ENCODE results near the gene TMTC4.
A peak's percentile ranks its signal among the peaks of the same experiment; 100 is the strongest.
"Not testable (repeated sequence)": the region's sequence is repeated elsewhere in the genome, so short reads cannot be mapped to it uniquely, and the experiment has no call there.

The TMTC4 gene, protein sequence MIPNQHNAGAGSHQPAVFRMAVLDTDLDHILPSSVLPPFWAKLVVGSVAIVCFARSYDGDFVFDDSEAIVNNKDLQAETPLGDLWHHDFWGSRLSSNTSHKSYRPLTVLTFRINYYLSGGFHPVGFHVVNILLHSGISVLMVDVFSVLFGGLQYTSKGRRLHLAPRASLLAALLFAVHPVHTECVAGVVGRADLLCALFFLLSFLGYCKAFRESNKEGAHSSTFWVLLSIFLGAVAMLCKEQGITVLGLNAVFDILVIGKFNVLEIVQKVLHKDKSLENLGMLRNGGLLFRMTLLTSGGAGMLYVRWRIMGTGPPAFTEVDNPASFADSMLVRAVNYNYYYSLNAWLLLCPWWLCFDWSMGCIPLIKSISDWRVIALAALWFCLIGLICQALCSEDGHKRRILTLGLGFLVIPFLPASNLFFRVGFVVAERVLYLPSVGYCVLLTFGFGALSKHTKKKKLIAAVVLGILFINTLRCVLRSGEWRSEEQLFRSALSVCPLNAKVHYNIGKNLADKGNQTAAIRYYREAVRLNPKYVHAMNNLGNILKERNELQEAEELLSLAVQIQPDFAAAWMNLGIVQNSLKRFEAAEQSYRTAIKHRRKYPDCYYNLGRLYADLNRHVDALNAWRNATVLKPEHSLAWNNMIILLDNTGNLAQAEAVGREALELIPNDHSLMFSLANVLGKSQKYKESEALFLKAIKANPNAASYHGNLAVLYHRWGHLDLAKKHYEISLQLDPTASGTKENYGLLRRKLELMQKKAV

DNA sequence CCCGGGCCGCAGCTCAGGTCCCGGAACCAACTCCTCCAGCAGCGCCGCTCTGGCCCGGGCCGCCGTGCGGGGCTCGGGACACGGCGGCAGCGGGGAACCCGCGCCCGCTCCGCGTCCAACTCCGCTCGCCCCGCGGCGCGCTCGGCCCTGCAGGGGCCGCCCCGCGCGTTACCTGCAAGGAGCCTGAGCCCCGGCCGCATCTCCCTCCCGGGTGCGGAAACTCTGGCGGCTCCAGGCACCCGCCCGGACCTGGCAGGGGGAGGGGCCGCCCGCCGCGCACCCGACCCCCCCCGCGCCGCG lies at the start of gene TMTC4:
Gene TMTC4, minus strand, starts transcription at position 224 of the 300 bp plus-strand sequence. CDS start 4,433 bp downstream, outside the sequence.
- DNase-seq (ENCODE audit: low spot score): no peak

DNA sequence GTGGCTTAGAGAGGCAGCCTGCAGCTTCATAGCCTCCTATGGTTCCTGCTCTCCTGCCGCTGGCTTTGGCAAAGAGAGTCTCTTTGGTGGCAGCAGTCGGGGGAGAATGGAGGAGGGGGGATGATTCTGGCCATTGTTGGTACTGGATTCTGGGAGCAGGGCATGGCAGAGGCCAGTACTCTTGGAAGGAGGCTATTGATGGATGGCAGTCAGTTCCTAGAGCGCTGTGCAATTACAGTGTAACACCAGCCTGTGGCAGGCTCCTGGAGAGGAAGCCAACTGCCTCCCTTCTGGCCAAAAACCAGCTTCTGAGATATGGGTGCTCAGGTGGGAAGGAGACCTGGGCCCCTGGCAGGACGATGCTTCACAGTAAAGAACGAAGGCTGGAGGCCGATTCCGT lies 47.9 kb upstream of the TMTC4 start:
- DNase-seq (ENCODE audit: low spot score): no peak

- peak; percentile 62 for DNase-seq (ENCODE audit: low spot score)
Observed at GRCh38 chr13:100721885-100722512, 47.4 kb upstream of the TMTC4 start.

DNA sequence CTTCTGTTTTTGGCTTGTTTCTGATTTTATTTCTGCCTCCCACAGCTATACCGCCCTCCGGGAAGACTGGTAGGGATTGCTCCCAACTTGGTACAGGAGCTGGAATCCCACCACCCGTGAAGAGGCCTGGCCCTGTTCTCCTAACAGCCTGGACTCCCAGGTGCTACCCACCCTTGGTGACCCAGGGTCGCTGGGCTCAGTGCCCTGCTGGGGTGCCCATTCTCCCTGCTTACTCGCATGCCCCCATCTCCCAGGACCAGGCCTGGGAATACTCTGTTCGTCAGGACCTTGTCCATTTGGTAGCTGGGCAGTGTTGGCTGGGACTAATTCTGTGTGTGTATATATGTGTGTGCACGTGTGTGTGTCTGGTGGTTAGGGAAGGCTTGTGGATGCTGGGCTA lies 41.0 kb upstream of the TMTC4 start:
- DNase-seq (ENCODE audit: low spot score): no peak

- no peak for DNase-seq (ENCODE audit: low spot score)
Observed at GRCh38 chr13:100714478-100714877, 39.9 kb upstream of the TMTC4 start.

DNA sequence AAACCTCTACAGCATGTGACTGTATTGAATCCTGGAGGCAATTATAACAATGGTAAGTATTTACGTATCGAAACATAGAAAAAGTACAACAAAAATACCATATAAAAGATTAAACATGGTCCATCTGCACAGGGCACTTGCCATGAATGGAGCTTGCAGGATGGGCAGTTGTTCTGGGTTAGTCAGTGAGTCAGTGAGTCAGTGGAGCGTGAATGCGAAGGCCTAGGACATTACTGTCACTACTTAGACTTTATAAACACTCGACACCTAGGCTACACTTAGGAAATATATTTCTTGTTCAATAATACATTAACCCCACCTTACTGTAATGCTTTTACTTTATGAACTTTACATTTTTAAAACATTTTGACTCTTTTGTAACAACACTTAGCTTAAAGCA lies 35.6 kb upstream of the TMTC4 start:
- no peak for DNase-seq (ENCODE audit: low spot score)

DNA sequence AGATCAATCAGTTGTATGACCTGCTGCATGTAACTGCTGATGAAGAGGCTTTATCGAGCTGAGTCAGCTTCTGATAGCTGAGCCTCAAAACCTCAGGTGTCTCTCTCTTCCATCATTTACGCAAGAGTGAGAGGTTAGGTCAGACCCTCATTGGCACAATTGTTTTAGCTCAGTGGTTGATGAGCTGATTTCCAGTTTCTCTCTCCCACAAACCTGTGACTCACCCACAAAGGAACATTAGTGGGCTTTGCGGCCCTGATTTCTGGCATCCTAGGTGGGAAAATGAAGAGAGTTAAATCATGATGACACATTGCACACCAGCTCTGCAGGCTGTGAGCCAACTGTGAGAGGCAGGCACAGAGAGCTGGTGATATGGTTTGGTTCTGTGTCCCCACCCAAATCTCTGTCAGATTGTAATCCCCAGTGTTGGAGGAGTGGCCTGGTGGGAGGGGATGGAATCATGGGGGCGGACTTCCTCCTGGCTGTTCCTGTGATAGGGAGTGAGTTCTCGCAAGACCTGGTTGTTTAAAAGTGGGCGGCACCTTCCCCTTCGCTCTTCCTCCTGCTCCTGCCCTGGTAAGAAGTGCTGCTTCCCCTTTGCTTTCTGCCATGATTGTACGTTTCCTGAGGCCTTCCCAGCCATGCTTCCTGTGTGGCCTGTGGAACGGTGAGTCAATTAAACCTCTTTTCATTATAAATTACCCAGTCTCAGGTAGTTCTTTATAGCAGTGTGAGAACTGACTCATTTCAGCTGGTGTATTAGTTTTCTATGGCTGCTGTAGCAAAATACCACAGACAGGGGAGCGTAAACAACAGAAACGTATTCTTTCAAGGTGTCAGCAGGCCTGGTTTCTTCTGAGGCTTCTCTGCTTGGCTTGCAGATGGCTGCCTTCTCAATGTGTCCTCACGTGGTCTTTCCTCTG lies 33.5 kb upstream of the TMTC4 start:
- DNase-seq (ENCODE audit: low spot score): no peak

DNA sequence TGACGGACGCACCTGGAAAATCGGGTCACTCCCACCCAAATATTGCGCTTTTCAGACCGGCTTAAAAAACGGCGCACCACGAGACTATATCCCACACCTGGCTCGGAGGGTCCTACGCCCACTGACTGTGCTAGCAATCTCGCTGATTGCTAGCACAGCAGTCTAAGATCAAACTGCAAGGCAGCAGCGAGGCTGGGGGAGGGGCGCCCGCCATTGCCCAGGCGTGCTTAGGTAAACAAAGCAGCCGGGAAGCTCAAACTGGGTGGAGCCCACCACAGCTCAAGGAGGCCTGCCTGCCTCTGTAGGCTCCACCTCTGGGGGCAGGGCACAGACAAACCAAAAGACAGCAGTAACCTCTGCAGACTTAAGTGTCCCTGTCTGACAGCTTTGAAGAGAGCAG lies 23.7 kb upstream of the TMTC4 start:
- not testable (repeated sequence) for DNase-seq (ENCODE audit: low spot score)

GRCh38 chr13:100695509-100695773 lies 20.8 kb upstream of the TMTC4 start:
- no peak for DNase-seq (ENCODE audit: low spot score)

GRCh38 chr13:100694722-100695508 lies 20.3 kb upstream of the TMTC4 start:
- DNase-seq (ENCODE audit: low spot score): peak; percentile 69

DNA sequence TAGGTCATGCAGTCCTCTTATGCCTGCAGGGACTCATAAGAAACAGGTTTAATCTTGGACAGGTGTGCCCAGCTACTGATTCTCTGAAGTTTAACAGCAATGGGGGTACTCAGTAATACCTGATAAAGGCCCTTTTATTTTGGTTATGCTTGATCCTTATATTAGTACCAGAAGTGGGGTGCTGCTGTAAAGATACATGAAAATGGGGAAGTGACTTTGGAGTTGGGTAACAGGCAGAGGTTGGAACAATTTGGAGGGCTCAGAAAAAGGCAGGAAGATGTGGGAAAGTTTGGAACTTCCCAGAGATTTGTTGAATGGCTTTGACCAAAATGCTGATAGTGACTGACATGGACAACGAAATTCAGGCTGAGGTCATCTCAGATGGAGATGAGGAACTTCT lies 14.6 kb upstream of the TMTC4 start:
- DNase-seq (ENCODE audit: low spot score): no peak

- no peak for DNase-seq (ENCODE audit: low spot score)
Observed at GRCh38 chr13:100680131-100680530, 5.5 kb upstream of the TMTC4 start.

- DNase-seq (ENCODE audit: low spot score): not testable (repeated sequence)
Observed at GRCh38 chr13:100677128-100677527, 2.5 kb upstream of the TMTC4 start.

DNA sequence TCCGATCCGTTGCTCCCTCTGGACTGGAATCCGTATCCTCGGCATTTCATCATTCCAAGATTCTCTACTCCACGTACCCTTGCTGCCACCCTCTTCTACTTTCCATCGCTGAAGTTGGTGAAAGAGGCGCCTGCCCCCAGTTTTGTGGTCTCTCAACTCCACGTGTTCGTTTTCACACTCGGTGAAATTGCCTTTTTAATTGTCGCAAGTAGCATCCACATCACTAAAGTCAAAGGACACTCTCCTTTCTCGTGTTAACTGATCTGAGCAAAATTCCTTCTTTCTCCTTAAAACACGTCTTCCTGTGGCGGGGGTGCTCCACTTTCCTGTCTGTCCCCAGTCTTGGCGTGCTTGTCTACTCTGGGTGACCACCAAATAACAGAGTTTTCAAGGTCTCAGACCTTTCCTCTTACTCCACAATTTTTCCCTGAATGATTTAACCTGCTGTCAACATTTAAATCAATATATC lies 1.1 kb upstream of the TMTC4 start:
- DNase-seq (ENCODE audit: low spot score): no peak

GRCh38 chr13:100674872-100675660 lies 471 bp upstream of the TMTC4 start:
- peak; percentile 99 for DNase-seq (ENCODE audit: low spot score)

GRCh38 chr13:100673713-100674571 lies 653 bp downstream of the TMTC4 start:
- peak; percentile 80 for DNase-seq (ENCODE audit: low spot score)

- DNase-seq (ENCODE audit: low spot score): peak; percentile 32
Observed at GRCh38 chr13:100673376-100673712, 1.3 kb downstream of the TMTC4 start.

DNA sequence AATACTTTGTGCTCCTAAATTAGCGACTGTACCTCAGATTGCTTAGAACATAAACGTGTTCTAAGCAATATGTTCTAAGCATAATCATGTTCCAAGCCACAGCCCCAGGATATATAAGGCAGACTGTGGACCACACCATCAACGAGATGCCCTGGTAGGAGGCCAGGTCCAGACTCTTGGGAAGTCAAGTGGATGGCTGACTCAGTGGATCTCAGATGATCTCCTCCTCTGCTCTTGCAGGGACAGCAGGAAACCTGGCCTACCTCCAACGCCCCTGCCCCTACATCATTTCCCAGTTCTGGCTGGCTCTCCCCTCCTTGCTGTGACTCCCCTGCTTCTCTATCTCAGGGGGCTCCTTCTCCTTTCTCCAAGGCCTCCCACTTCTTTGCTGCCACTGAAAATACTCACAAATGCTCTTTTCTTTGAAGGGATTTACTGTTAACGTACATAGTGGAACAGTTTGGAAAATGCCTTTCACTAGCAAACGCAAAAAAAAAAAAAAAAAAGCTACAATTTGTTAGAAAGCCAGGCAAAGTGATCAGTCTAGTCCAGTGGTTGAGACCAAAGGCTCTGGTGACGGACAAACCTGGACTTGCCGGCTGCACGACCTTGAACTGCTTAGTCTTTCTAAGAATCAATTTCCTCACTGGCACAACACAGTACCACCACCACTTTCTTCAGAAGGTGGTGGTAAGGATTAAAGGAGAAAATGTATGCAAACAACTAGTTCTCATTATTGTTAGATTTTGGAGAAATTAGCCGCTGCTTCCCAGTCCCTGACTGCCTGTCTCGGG lies 3.0 kb downstream of the TMTC4 start:
- no peak for DNase-seq (ENCODE audit: low spot score)

DNA sequence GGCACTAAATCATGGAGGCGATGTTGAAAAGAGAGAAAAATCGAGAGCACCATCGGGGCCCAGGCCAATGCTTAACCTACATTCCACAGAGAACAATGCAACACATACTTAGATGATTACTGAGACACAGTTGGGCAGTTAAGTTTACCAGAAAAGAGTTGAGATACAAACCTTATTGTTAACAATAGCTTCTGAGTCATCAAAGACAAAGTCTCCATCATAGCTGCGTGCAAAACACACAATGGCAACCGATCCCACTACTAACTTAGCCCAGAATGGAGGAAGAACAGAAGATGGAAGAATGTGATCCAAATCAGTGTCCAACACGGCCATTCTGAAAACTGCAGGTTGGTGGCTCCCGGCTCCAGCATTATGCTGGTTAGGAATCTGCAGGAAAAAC lies 6.2 kb downstream of the TMTC4 start:
- DNase-seq (ENCODE audit: low spot score): no peak
